ENCODE measurements around the gene CDKAL1. TPM values are rescaled to one million over a fixed set of nuclear protein-coding genes. Genes with fewer than 3 reads are reported as not detected.

The CDKAL1 gene
- total and polyA plus RNA-seq, 2 of the 13 experiments (the other 11 are each of a cell fraction or from before 2014, with no cell fraction given), result 9.5 to 27.7 TPM

DNA sequence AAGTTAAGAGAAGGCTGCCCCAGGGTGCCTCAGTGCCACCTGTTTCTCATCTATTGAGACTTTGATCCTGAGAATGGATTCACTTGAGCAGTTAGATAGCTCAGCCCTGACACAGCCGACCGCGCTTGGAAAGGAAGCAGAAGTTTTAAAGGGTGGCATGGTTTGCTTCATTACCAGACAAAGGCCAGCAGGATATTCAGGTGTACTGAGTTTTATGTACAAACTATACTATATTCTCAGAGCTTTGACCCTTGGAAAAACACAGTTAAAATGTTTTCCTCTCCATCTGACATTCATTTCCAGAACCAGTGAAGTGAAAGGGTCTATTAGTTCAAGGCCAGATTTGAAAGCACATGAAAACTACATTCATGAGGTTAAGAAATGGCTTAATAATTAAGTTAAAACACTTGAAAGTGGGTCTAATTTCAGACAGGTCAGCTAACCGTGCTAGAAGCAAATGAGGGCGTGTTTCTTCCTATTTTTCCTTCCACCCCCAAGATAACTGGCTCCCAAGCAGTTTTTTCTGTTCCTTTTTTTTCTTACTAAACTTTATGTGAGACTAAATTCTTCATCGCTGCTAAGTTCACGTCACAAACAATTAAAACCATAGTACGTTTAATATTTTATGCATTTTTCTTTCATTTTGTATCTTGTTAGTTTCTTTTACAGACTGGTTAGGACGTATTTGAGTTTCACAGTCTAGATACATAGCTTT, 674.0 kb downstream of the CDKAL1 start (continued):
- TF ChIP-seq, protein P1, sequence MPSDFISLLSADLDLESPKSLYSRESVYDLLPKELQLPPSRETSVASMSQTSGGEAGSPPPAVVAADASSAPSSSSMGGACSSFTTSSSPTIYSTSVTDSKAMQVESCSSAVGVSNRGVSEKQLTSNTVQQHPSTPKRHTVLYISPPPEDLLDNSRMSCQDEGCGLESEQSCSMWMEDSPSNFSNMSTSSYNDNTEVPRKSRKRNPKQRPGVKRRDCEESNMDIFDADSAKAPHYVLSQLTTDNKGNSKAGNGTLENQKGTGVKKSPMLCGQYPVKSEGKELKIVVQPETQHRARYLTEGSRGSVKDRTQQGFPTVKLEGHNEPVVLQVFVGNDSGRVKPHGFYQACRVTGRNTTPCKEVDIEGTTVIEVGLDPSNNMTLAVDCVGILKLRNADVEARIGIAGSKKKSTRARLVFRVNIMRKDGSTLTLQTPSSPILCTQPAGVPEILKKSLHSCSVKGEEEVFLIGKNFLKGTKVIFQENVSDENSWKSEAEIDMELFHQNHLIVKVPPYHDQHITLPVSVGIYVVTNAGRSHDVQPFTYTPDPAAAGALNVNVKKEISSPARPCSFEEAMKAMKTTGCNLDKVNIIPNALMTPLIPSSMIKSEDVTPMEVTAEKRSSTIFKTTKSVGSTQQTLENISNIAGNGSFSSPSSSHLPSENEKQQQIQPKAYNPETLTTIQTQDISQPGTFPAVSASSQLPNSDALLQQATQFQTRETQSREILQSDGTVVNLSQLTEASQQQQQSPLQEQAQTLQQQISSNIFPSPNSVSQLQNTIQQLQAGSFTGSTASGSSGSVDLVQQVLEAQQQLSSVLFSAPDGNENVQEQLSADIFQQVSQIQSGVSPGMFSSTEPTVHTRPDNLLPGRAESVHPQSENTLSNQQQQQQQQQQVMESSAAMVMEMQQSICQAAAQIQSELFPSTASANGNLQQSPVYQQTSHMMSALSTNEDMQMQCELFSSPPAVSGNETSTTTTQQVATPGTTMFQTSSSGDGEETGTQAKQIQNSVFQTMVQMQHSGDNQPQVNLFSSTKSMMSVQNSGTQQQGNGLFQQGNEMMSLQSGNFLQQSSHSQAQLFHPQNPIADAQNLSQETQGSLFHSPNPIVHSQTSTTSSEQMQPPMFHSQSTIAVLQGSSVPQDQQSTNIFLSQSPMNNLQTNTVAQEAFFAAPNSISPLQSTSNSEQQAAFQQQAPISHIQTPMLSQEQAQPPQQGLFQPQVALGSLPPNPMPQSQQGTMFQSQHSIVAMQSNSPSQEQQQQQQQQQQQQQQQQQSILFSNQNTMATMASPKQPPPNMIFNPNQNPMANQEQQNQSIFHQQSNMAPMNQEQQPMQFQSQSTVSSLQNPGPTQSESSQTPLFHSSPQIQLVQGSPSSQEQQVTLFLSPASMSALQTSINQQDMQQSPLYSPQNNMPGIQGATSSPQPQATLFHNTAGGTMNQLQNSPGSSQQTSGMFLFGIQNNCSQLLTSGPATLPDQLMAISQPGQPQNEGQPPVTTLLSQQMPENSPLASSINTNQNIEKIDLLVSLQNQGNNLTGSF (CRISPR knock-in tag; IDR thresholded peaks at IDR 0.05), result no peak
- TF ChIP-seq ZNF556 (CRISPR knock-in tag; IDR thresholded peaks at IDR 0.05; ENCODE audit: borderline replicate concordance) (no peak), TCF7 (IDR thresholded peaks at IDR 0.05; ENCODE audit: low read depth) (no peak), ZNF562 (CRISPR knock-in tag; IDR thresholded peaks at IDR 0.05; ENCODE audit: borderline replicate concordance) (no peak), ZNF546 (CRISPR knock-in tag; conservative IDR thresholded peaks at IDR 0.05) (no peak), KAT8 (CRISPR knock-in tag; IDR thresholded peaks at IDR 0.05) (peak; percentile 17; the same call in 1 of the 2 replicates), EEA1 (CRISPR knock-in tag; IDR thresholded peaks at IDR 0.05; ENCODE audit: borderline replicate concordance) (no peak), EED (CRISPR knock-in tag; IDR thresholded peaks at IDR 0.05) (no peak), SAFB2 (CRISPR knock-in tag; IDR thresholded peaks at IDR 0.05; ENCODE audit: borderline replicate concordance, low read depth) (no peak), ZZZ3 (CRISPR knock-in tag; IDR thresholded peaks at IDR 0.05; ENCODE audit: borderline replicate concordance) (no peak), GZF1 (CRISPR knock-in tag; IDR thresholded peaks at IDR 0.05) (no peak), FOXA1 (IDR thresholded peaks at IDR 0.05) (no peak), FOXA1 (CRISPR knock-in tag; IDR thresholded peaks at IDR 0.05) (no peak), ZNF431 (CRISPR knock-in tag; IDR thresholded peaks at IDR 0.05; ENCODE audit: borderline replicate concordance, low read depth) (no peak), ZNF143 (CRISPR knock-in tag; IDR thresholded peaks at IDR 0.05) (no peak)
- TF ChIP-seq, protein P2, sequence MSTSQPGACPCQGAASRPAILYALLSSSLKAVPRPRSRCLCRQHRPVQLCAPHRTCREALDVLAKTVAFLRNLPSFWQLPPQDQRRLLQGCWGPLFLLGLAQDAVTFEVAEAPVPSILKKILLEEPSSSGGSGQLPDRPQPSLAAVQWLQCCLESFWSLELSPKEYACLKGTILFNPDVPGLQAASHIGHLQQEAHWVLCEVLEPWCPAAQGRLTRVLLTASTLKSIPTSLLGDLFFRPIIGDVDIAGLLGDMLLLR (CRISPR knock-in tag; IDR thresholded peaks at IDR 0.05), result no peak
- TF ChIP-seq, protein P3, sequence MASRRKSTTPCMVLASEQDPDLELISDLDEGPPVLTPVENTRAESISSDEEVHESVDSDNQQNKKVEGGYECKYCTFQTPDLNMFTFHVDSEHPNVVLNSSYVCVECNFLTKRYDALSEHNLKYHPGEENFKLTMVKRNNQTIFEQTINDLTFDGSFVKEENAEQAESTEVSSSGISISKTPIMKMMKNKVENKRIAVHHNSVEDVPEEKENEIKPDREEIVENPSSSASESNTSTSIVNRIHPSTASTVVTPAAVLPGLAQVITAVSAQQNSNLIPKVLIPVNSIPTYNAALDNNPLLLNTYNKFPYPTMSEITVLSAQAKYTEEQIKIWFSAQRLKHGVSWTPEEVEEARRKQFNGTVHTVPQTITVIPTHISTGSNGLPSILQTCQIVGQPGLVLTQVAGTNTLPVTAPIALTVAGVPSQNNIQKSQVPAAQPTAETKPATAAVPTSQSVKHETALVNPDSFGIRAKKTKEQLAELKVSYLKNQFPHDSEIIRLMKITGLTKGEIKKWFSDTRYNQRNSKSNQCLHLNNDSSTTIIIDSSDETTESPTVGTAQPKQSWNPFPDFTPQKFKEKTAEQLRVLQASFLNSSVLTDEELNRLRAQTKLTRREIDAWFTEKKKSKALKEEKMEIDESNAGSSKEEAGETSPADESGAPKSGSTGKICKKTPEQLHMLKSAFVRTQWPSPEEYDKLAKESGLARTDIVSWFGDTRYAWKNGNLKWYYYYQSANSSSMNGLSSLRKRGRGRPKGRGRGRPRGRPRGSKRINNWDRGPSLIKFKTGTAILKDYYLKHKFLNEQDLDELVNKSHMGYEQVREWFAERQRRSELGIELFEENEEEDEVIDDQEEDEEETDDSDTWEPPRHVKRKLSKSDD (CRISPR knock-in tag; IDR thresholded peaks at IDR 0.05; ENCODE audit: low read depth), result no peak
- TF ChIP-seq, protein P4, sequence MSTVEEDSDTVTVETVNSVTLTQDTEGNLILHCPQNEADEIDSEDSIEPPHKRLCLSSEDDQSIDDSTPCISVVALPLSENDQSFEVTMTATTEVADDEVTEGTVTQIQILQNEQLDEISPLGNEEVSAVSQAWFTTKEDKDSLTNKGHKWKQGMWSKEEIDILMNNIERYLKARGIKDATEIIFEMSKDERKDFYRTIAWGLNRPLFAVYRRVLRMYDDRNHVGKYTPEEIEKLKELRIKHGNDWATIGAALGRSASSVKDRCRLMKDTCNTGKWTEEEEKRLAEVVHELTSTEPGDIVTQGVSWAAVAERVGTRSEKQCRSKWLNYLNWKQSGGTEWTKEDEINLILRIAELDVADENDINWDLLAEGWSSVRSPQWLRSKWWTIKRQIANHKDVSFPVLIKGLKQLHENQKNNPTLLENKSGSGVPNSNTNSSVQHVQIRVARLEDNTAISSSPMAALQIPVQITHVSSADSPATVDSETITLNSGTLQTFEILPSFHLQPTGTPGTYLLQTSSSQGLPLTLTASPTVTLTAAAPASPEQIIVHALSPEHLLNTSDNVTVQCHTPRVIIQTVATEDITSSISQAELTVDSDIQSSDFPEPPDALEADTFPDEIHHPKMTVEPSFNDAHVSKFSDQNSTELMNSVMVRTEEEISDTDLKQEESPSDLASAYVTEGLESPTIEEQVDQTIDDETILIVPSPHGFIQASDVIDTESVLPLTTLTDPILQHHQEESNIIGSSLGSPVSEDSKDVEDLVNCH (CRISPR knock-in tag; IDR thresholded peaks at IDR 0.05), result no peak
- TF ChIP-seq, protein P5, sequence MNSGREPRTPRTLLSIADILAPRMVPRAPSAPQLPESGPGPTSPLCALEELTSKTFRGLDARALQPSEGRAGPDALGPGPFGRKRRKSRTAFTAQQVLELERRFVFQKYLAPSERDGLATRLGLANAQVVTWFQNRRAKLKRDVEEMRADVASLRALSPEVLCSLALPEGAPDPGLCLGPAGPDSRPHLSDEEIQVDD (CRISPR knock-in tag; IDR thresholded peaks at IDR 0.05; ENCODE audit: borderline replicate concordance), result no peak
